Heart left ventricle (tissue), 13 donors: ENCODE data around the gene DNAJB6.

Source experiments
- POLR2A ChIP-seq, 2 donors: fragments of 450-650 bp; IDR thresholded peaks; one replicate each; pipeline ENCODE4 v1.6.1; 2017; ENCODE audit warnings: antibody characterized with exemption in 2 of 2, mild to moderate bottlenecking in 2 of 2, moderate library complexity in 2 of 2
- TF ChIP-seq, protein P1 (sequence below), 12 donors: fragments of 200-600 bp; sonication (generic) in 4 of 12; IDR thresholded peaks; one replicate each; pipeline versions ENCODE4 v1.5.0 to v1.8.0; 2018 to 2022; ENCODE audit warnings: antibody characterized with exemption in 12 of 12, mild to moderate bottlenecking in 5 of 12
- donor health status: ischemic (EF 13 %, LVEDD 7.1; RV severe dilation, severe dysfunction).
- donor health status: DM: no; HTN: yes; CAD: no.
- donor health status: DM: no; HTN: no; CAD: no.
- donor health status: ischemic (EF 25% LVEDD 6.9; RV normal size, moderate dysfunction).
- donor health status: ischemic (EF 25% LVEDD 5.7; RV mildly dilated, moderate dysfunction).
- donor health status: ischemic (EF 35%, LVEDD 5.7; RV mildly dilated, moderate dysfunction).
- donor health status: nonischemic (EF 11% LVEDD 7.7; RV severe dilation, severe dysfunction).
- donor health status: DM: yes; HTN: yes; CAD: no.
- donor health status: PGD.
- donor health status: ischemic (EF 29% LVEDD 5.4; RV normal size, mild dysfunction).
- donor health status: nonischemic (EF 23%, LVEDD 6.1; RV moderate dilation, normal function).

DNA sequence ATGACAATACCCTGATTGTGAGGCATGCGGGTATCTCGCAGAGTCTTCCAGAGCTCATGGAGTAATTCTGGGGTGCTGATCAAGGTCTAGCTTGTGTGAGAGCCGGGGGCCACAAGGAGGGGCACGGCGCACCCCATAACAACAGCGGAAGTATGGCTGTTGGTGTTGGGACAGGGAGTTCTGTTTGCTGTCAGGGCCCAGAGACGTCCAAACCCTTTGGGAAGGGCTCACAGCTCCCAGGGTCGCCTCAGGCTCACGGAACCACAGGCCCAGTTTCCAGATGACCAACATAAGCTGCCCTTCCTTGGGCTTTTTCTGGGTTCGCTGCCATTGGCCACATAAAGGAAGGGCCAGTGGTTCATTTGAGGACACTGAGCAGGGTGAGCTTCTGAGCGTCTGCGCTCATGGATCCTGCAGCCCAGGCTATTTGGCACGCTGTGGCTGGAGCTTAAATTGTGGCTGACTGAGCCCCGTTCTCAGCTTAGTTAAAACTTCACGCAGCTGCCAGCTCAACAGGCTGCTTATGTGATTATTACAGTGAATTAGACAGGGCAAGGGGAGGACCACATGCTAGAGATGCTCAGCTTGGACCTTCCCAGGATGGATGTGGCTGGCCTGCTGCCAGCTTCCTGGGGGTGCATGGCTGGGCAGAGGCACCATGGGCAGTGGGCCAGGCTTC lies 92.3 kb downstream of the DNAJB6 start:
- no peak for TF ChIP-seq POLR2A (IDR thresholded peaks at IDR 0.05)
- TF ChIP-seq, protein P1, sequence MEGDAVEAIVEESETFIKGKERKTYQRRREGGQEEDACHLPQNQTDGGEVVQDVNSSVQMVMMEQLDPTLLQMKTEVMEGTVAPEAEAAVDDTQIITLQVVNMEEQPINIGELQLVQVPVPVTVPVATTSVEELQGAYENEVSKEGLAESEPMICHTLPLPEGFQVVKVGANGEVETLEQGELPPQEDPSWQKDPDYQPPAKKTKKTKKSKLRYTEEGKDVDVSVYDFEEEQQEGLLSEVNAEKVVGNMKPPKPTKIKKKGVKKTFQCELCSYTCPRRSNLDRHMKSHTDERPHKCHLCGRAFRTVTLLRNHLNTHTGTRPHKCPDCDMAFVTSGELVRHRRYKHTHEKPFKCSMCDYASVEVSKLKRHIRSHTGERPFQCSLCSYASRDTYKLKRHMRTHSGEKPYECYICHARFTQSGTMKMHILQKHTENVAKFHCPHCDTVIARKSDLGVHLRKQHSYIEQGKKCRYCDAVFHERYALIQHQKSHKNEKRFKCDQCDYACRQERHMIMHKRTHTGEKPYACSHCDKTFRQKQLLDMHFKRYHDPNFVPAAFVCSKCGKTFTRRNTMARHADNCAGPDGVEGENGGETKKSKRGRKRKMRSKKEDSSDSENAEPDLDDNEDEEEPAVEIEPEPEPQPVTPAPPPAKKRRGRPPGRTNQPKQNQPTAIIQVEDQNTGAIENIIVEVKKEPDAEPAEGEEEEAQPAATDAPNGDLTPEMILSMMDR (IDR thresholded peaks at IDR 0.05) = no peak
